ENCODE results near the gene UGT1A8. TPM values are rescaled to one million over a fixed set of nuclear protein-coding genes. Genes with fewer than 3 reads are reported as not detected.
"Not testable (repeated sequence)": the region's sequence is repeated elsewhere in the genome, so short reads cannot be mapped to it uniquely, and the experiment has no call there.

The UGT1A8 gene
- total and polyA plus RNA-seq, 12 donors, result 0.11 TPM; not detected in 11

- 44 to 50% methylated on average over 1 of the region's 1 CpG for WGBS, 2 donors
- H3K9me3 ChIP-seq, result peaks cover 0 to 15% (median 0%) of the 10 kb centered on the region in 11 donors
Observed at GRCh38 chr2:233700028-233700635, 82.7 kb downstream of the UGT1A8 start.

DNA sequence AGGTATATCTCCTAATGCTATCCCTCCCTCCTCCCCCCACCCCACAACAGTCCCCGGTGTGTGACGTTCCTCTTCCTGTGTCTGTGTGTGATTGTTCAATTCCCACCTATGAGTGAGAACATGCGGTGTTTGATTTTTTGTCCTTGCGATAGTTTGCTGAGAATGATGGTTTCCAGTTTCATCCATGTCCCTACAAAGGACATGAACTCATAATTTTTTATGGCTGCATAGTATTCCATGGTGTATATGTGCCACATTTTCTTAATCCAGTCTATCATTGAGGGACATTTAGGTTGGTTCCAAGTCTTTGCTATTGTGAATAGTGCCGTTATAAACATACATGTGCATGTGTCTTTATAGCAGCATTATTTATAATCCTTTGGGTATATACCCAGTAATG is 83.4 kb downstream of the UGT1A8 start:
- WGBS, 2 donors, result 88 to 92% methylated on average over 5 of the region's 5 CpGs
- H3K4me1 ChIP-seq; H3K27me3 ChIP-seq; DNase-seq; H3K36me3 ChIP-seq; ATAC-seq; H3K27ac ChIP-seq; intact Hi-C loops (cut with DNase I); H3K4me3 ChIP-seq: not testable (repeated sequence)
- H3K9me3 ChIP-seq, result peaks cover 0 to 15% (median 0%) of the 10 kb centered on the region in 11 donors

More at GRCh38 chr2:233700028-233700635, 82.7 kb downstream of the UGT1A8 start:
- DNase-seq (no peak), ATAC-seq (no peak)
- H3K27ac ChIP-seq, result no peak overlapping the region
- intact Hi-C loops (cut with DNase I), result no loop called here
- H3K4me1 ChIP-seq, result no peaks in the 10 kb centered on the region
- H3K4me3 ChIP-seq, result no peak overlapping the region
- no peaks in the 10 kb centered on the region for H3K36me3 ChIP-seq
- TF ChIP-seq, protein P1, sequence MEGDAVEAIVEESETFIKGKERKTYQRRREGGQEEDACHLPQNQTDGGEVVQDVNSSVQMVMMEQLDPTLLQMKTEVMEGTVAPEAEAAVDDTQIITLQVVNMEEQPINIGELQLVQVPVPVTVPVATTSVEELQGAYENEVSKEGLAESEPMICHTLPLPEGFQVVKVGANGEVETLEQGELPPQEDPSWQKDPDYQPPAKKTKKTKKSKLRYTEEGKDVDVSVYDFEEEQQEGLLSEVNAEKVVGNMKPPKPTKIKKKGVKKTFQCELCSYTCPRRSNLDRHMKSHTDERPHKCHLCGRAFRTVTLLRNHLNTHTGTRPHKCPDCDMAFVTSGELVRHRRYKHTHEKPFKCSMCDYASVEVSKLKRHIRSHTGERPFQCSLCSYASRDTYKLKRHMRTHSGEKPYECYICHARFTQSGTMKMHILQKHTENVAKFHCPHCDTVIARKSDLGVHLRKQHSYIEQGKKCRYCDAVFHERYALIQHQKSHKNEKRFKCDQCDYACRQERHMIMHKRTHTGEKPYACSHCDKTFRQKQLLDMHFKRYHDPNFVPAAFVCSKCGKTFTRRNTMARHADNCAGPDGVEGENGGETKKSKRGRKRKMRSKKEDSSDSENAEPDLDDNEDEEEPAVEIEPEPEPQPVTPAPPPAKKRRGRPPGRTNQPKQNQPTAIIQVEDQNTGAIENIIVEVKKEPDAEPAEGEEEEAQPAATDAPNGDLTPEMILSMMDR (IDR thresholded peaks at IDR 0.05), result no peak
- peaks cover 0 to 9% (median 0%) of the 10 kb centered on the region in 7 donors for H3K27me3 ChIP-seq

DNA sequence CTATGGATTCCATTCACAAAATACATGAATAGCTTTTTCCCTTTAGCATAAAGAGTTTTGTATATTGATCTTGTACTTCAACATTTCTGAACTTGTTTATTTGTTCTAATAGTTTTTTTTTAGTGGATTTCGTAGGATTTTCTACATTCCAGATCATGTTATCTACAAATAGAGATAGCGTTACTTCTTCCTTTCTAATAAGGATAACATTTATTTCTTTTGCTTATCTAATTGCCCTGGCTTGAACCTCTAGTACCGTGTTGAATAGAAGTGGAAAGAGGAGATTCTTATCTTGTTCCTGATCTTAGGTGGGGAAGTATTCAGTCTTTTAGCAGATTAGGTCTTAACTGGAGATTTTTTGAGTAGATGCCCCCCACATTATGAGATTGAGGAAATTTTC is 84.8 kb downstream of the UGT1A8 start:
- ATAC-seq (no peak), DNase-seq (no peak)
- TF ChIP-seq, protein P1 (IDR thresholded peaks at IDR 0.05), result no peak
- Histone ChIP-seq H3K4me1 (no peaks in the 10 kb centered on the region), H3K36me3 (no peaks in the 10 kb centered on the region), H3K4me3 (no peak overlapping the region), H3K9me3 (peaks cover 0 to 15% (median 0%) of the 10 kb centered on the region in 11 donors), H3K27ac (no peak overlapping the region), H3K27me3 (peaks cover 0 to 9% (median 0%) of the 10 kb centered on the region in 7 donors)
- intact Hi-C loops (cut with DNase I), result no loop called here
- WGBS, 2 donors, result 29 to 36% methylated on average over 3 of the region's 3 CpGs

- no peak overlapping the region for H3K27ac ChIP-seq
- intact Hi-C loops (cut with DNase I), result no loop called here
- peaks cover 0 to 15% (median 0%) of the 10 kb centered on the region in 11 donors for H3K9me3 ChIP-seq
- TF ChIP-seq, protein P1 (IDR thresholded peaks at IDR 0.05), result no peak
- WGBS, 2 donors, result 70% methylated on average over 4 of the region's 4 CpGs
- no peak overlapping the region for H3K4me3 ChIP-seq
- H3K27me3 ChIP-seq, result peaks cover 0 to 22% (median 0%) of the 10 kb centered on the region in 7 donors
- no peak for ATAC-seq
- no peak for DNase-seq
- H3K4me1 ChIP-seq, result no peaks in the 10 kb centered on the region
- no peaks in the 10 kb centered on the region for H3K36me3 ChIP-seq
Observed at GRCh38 chr2:233705911-233706506, 88.6 kb downstream of the UGT1A8 start.

- intact Hi-C loops (cut with DNase I), result no loop called here
Observed at GRCh38 chr2:233706720-233707119, 89.3 kb downstream of the UGT1A8 start.

More at GRCh38 chr2:233706720-233707119, 89.3 kb downstream of the UGT1A8 start:
- DNase-seq (no peak), ATAC-seq (no peak)
- no peaks in the 10 kb centered on the region for H3K4me1 ChIP-seq
- TF ChIP-seq, protein P1 (IDR thresholded peaks at IDR 0.05), result no peak
- no peaks in the 10 kb centered on the region for H3K36me3 ChIP-seq
- no peak overlapping the region for H3K4me3 ChIP-seq
- no peak overlapping the region for H3K27ac ChIP-seq
- H3K9me3 ChIP-seq, result peaks cover 0 to 15% (median 0%) of the 10 kb centered on the region in 11 donors
- WGBS, 2 donors, result 0 to 39% methylated on average over 1 of the region's 1 CpG
- H3K27me3 ChIP-seq, result peaks cover 0 to 26% (median 0%) of the 10 kb centered on the region in 7 donors

Data from heart right ventricle (tissue), 16 donors.